Measurements from ENCODE around the gene GFI1B.
"Not testable (repeated sequence)": the region's sequence is repeated elsewhere in the genome, so short reads cannot be mapped to it uniquely, and the experiment has no call there.

GFI1B gene

GRCh38 chr9:132996526-132996925 lies 18.0 kb downstream of the GFI1B start:
- Histone ChIP-seq H3K9me3 (ENCODE audit: control insufficient read depth, low read length) (no peaks in the 10 kb centered on the region), H3K4me3 (ENCODE audit: low read length) (no peak overlapping the region), H3K9ac (ENCODE audit: low read length) (no peak overlapping the region), H3K4me1 (ENCODE audit: control insufficient read depth, insufficient read depth, low read length) (peaks cover 22% of the 10 kb centered on the region), H3K27me3 (ENCODE audit: control insufficient read depth, insufficient read depth, low read length) (peaks cover 16% of the 10 kb centered on the region), H3K36me3 (ENCODE audit: control insufficient read depth, insufficient read depth, low read length) (no peaks in the 10 kb centered on the region)

- Histone ChIP-seq H3K9ac (ENCODE audit: low read length) (no peak overlapping the region), H3K4me1 (ENCODE audit: control insufficient read depth, insufficient read depth, low read length) (peaks cover 22% of the 10 kb centered on the region), H3K4me3 (ENCODE audit: low read length) (no peak overlapping the region), H3K27me3 (ENCODE audit: control insufficient read depth, insufficient read depth, low read length) (peaks cover 16% of the 10 kb centered on the region), H3K36me3 (ENCODE audit: control insufficient read depth, insufficient read depth, low read length) (no peaks in the 10 kb centered on the region), H3K9me3 (ENCODE audit: control insufficient read depth, low read length) (no peaks in the 10 kb centered on the region)
Observed at GRCh38 chr9:132997591-132997990, 19.1 kb downstream of the GFI1B start.

- not testable (repeated sequence) for H3K4me3 ChIP-seq (ENCODE audit: low read length); H3K36me3 ChIP-seq (ENCODE audit: control insufficient read depth, insufficient read depth, low read length)
- peaks cover 21% of the 10 kb centered on the region for H3K27me3 ChIP-seq (ENCODE audit: control insufficient read depth, insufficient read depth, low read length)
Observed at GRCh38 chr9:132998221-132998620, 19.7 kb downstream of the GFI1B start.

GRCh38 chr9:132998831-132999635 lies 20.5 kb downstream of the GFI1B start:
- H3K36me3 ChIP-seq (ENCODE audit: control insufficient read depth, insufficient read depth, low read length): no peaks in the 10 kb centered on the region
- no peaks in the 10 kb centered on the region for H3K9me3 ChIP-seq (ENCODE audit: control insufficient read depth, low read length)
- H3K4me3 ChIP-seq (ENCODE audit: low read length): no peak overlapping the region
- peaks cover 13% of the 10 kb centered on the region for H3K4me1 ChIP-seq (ENCODE audit: control insufficient read depth, insufficient read depth, low read length)
- peaks cover 16% of the 10 kb centered on the region for H3K27me3 ChIP-seq (ENCODE audit: control insufficient read depth, insufficient read depth, low read length)
- H3K9ac ChIP-seq (ENCODE audit: low read length): no peak overlapping the region

More at GRCh38 chr9:132998221-132998620, 19.7 kb downstream of the GFI1B start:
- peaks cover 21% of the 10 kb centered on the region for H3K4me1 ChIP-seq (ENCODE audit: control insufficient read depth, insufficient read depth, low read length)
- not testable (repeated sequence) for H3K9me3 ChIP-seq (ENCODE audit: control insufficient read depth, low read length); H3K9ac ChIP-seq (ENCODE audit: low read length)

- H3K4me1 ChIP-seq (ENCODE audit: control insufficient read depth, insufficient read depth, low read length): peaks cover 5% of the 10 kb centered on the region
- no peaks in the 10 kb centered on the region for H3K36me3 ChIP-seq (ENCODE audit: control insufficient read depth, insufficient read depth, low read length)
- no peak overlapping the region for H3K4me3 ChIP-seq (ENCODE audit: low read length)
- H3K9ac ChIP-seq (ENCODE audit: low read length): no peak overlapping the region
- H3K27me3 ChIP-seq (ENCODE audit: control insufficient read depth, insufficient read depth, low read length): peaks cover 18% of the 10 kb centered on the region
- H3K9me3 ChIP-seq (ENCODE audit: control insufficient read depth, low read length): no peaks in the 10 kb centered on the region
Observed at GRCh38 chr9:133002147-133003070, 23.9 kb downstream of the GFI1B start.

- H3K27me3 ChIP-seq (ENCODE audit: control insufficient read depth, insufficient read depth, low read length): peaks cover 19% of the 10 kb centered on the region
- H3K9me3 ChIP-seq (ENCODE audit: control insufficient read depth, low read length): no peaks in the 10 kb centered on the region
Observed at GRCh38 chr9:133003071-133003461, 24.6 kb downstream of the GFI1B start.

GRCh38 chr9:133003671-133004090 lies 25.2 kb downstream of the GFI1B start:
- no peak overlapping the region for H3K9ac ChIP-seq (ENCODE audit: low read length)
- peaks cover 19% of the 10 kb centered on the region for H3K27me3 ChIP-seq (ENCODE audit: control insufficient read depth, insufficient read depth, low read length)
- H3K4me1 ChIP-seq (ENCODE audit: control insufficient read depth, insufficient read depth, low read length): peaks cover 11% of the 10 kb centered on the region
- H3K36me3 ChIP-seq (ENCODE audit: control insufficient read depth, insufficient read depth, low read length): no peaks in the 10 kb centered on the region
- no peak overlapping the region for H3K4me3 ChIP-seq (ENCODE audit: low read length)
- H3K9me3 ChIP-seq (ENCODE audit: control insufficient read depth, low read length): no peaks in the 10 kb centered on the region

More at GRCh38 chr9:133003071-133003461, 24.6 kb downstream of the GFI1B start:
- Histone ChIP-seq H3K4me1 (ENCODE audit: control insufficient read depth, insufficient read depth, low read length) (peaks cover 5% of the 10 kb centered on the region), H3K36me3 (ENCODE audit: control insufficient read depth, insufficient read depth, low read length) (no peaks in the 10 kb centered on the region), H3K9ac (ENCODE audit: low read length) (no peak overlapping the region), H3K4me3 (ENCODE audit: low read length) (no peak overlapping the region)

- peaks cover 19% of the 10 kb centered on the region for H3K27me3 ChIP-seq (ENCODE audit: control insufficient read depth, insufficient read depth, low read length)
Observed at GRCh38 chr9:133004091-133004998, 25.9 kb downstream of the GFI1B start.

GRCh38 chr9:133004999-133005760 lies 26.7 kb downstream of the GFI1B start:
- Histone ChIP-seq H3K9ac (ENCODE audit: low read length) (no peak overlapping the region), H3K4me3 (ENCODE audit: low read length) (no peak overlapping the region), H3K27me3 (ENCODE audit: control insufficient read depth, insufficient read depth, low read length) (peaks cover 13% of the 10 kb centered on the region), H3K4me1 (ENCODE audit: control insufficient read depth, insufficient read depth, low read length) (peaks cover 12% of the 10 kb centered on the region), H3K9me3 (ENCODE audit: control insufficient read depth, low read length) (no peaks in the 10 kb centered on the region), H3K36me3 (ENCODE audit: control insufficient read depth, insufficient read depth, low read length) (no peaks in the 10 kb centered on the region)

More at GRCh38 chr9:133004091-133004998, 25.9 kb downstream of the GFI1B start:
- Histone ChIP-seq H3K4me1 (ENCODE audit: control insufficient read depth, insufficient read depth, low read length) (peaks cover 12% of the 10 kb centered on the region), H3K36me3 (ENCODE audit: control insufficient read depth, insufficient read depth, low read length) (no peaks in the 10 kb centered on the region), H3K4me3 (ENCODE audit: low read length) (no peak overlapping the region), H3K9me3 (ENCODE audit: control insufficient read depth, low read length) (no peaks in the 10 kb centered on the region), H3K9ac (ENCODE audit: low read length) (no peak overlapping the region)

GRCh38 chr9:133005957-133006356 lies 27.5 kb downstream of the GFI1B start:
- Histone ChIP-seq H3K9ac (ENCODE audit: low read length) (no peak overlapping the region), H3K9me3 (ENCODE audit: control insufficient read depth, low read length) (no peaks in the 10 kb centered on the region), H3K36me3 (ENCODE audit: control insufficient read depth, insufficient read depth, low read length) (no peaks in the 10 kb centered on the region), H3K4me1 (ENCODE audit: control insufficient read depth, insufficient read depth, low read length) (peaks cover 12% of the 10 kb centered on the region), H3K4me3 (ENCODE audit: low read length) (no peak overlapping the region), H3K27me3 (ENCODE audit: control insufficient read depth, insufficient read depth, low read length) (peaks cover 9% of the 10 kb centered on the region)
